H9 (cell line): ENCODE results near the gene STK10. TPM values are rescaled to one million over a fixed set of nuclear protein-coding genes. Genes with fewer than 3 reads are reported as not detected.
A peak's percentile ranks its signal among the peaks of the same experiment; 100 is the strongest.

Source experiments
- DNase-seq: peaks from one replicate; pipeline ENCODE4 v3.0.0-alpha.2; 2017
- H2AFZ ChIP-seq: one replicate; pipeline ENCODE4 v1.6.1; 2013; ENCODE audit warnings: mild to moderate bottlenecking, low read length, control low read depth, moderate library complexity
- H2AK5ac ChIP-seq: 2 replicates; pipeline ENCODE4 v1.6.1; 2013; ENCODE audit warnings: low read length, control low read depth, mixed read lengths; ENCODE audit not compliant: insufficient read length
- H2BK120ac ChIP-seq: one replicate; pipeline ENCODE4 v1.6.1; 2013; ENCODE audit warnings: low read depth, mild to moderate bottlenecking, low read length, control low read depth, inconsistent platforms; ENCODE audit not compliant: poor library complexity, severe bottlenecking
- H2BK12ac ChIP-seq: 2 replicates; pipeline ENCODE4 v1.6.1; 2013; ENCODE audit warnings: low read length, control low read depth, mixed read lengths, low read depth; ENCODE audit not compliant: insufficient read length
- H2BK15ac ChIP-seq: 2 replicates; pipeline ENCODE4 v1.6.1; 2013; ENCODE audit warnings: low read depth, low read length, control low read depth
- H2BK20ac ChIP-seq: one replicate; pipeline ENCODE4 v1.6.1; 2013; ENCODE audit warnings: low read depth, mild to moderate bottlenecking, low read length, control low read depth, inconsistent platforms; ENCODE audit not compliant: poor library complexity, severe bottlenecking
- H2BK5ac ChIP-seq: 2 replicates; pipeline ENCODE4 v1.6.1; 2013; ENCODE audit warnings: low read length, control low read depth, mixed read lengths; ENCODE audit not compliant: insufficient read length
- H3K14ac ChIP-seq: 2 replicates; pipeline ENCODE4 v1.6.1; 2013; ENCODE audit warnings: low read length, control low read depth; ENCODE audit not compliant: insufficient read depth
- H3K18ac ChIP-seq: 2 replicates; pipeline ENCODE4 v1.6.1; 2013; ENCODE audit warnings: low read depth, mild to moderate bottlenecking, mixed read lengths, low read length, control low read depth; ENCODE audit not compliant: insufficient read length
- H3K23ac ChIP-seq: 2 replicates; pipeline ENCODE4 v1.6.1; 2013; ENCODE audit warnings: low read length, control low read depth, mixed read lengths, low read depth; ENCODE audit not compliant: insufficient read length
- H3K23me2 ChIP-seq: 2 replicates; pipeline ENCODE4 v1.6.1; 2013; ENCODE audit warnings: low read depth, mild to moderate bottlenecking, mixed read lengths, low read length, control low read depth; ENCODE audit not compliant: insufficient read length, poor library complexity, severe bottlenecking
- H3K27ac ChIP-seq: 2 replicates; pipeline ENCODE4 v1.5.1; 2013; ENCODE audit warnings: low read length, control low read depth, mixed read lengths, low read depth; ENCODE audit not compliant: insufficient read length
- H3K27me3 ChIP-seq: 2 replicates; pipeline ENCODE4 v1.6.1; 2013; ENCODE audit warnings: low read length, control low read depth, inconsistent platforms; ENCODE audit not compliant: insufficient read depth
- H3K4ac ChIP-seq: 2 replicates; pipeline ENCODE4 v1.6.1; 2013; ENCODE audit warnings: low read depth, mild to moderate bottlenecking, control low read depth, inconsistent platforms, low read length, moderate library complexity
- H3K4me1 ChIP-seq: 2 replicates; pipeline ENCODE4 v1.6.1; 2013; ENCODE audit warnings: low read length, control low read depth, inconsistent platforms; ENCODE audit not compliant: insufficient read depth
- H3K4me2 ChIP-seq: 2 replicates; pipeline ENCODE4 v1.6.1; 2013; ENCODE audit warnings: low read length, control low read depth, mixed read lengths; ENCODE audit not compliant: insufficient read length, insufficient read depth
- H3K56ac ChIP-seq: 2 replicates; pipeline ENCODE4 v1.6.1; 2013; ENCODE audit warnings: low read depth, mild to moderate bottlenecking, mixed read lengths, low read length, control low read depth; ENCODE audit not compliant: insufficient read length
- H3K79me1 ChIP-seq: 2 replicates; pipeline ENCODE4 v1.6.1; 2013; ENCODE audit warnings: low read depth, mild to moderate bottlenecking, moderate library complexity, low read length, control low read depth, inconsistent platforms; ENCODE audit not compliant: insufficient read depth, poor library complexity, severe bottlenecking
- H3K79me2 ChIP-seq: 2 replicates; pipeline ENCODE4 v1.6.1; 2013; ENCODE audit warnings: low read length, control low read depth, inconsistent platforms; ENCODE audit not compliant: insufficient read depth
- H3K9ac ChIP-seq: 2 replicates; pipeline ENCODE4 v1.6.1; 2013; ENCODE audit warnings: low read length, control low read depth, mixed read lengths; ENCODE audit not compliant: insufficient read length; ENCODE audit errors: extremely low read depth
- H3K9me3 ChIP-seq: one replicate; pipeline ENCODE4 v1.6.1; 2013; ENCODE audit warnings: low read depth, low read length, inconsistent platforms; ENCODE audit not compliant: control insufficient read depth
- H3T11ph ChIP-seq: one replicate; pipeline ENCODE4 v1.6.1; 2013; ENCODE audit warnings: mild to moderate bottlenecking, low read length, control low read depth, inconsistent platforms
- H4K20me1 ChIP-seq: one replicate; pipeline ENCODE4 v1.6.1; 2013; ENCODE audit not compliant: control insufficient read depth, insufficient read length, insufficient read depth
- H4K5ac ChIP-seq: 2 replicates; pipeline ENCODE4 v1.6.1; 2013; ENCODE audit warnings: low read depth, mild to moderate bottlenecking, mixed read lengths, low read length, control low read depth; ENCODE audit not compliant: insufficient read length
- H4K8ac ChIP-seq: replicated peaks from 2 replicates; pipeline ENCODE4 v1.6.1; 2013; ENCODE audit warnings: low read length, control low read depth, mixed read lengths, low read depth; ENCODE audit not compliant: insufficient read length
- H4K91ac ChIP-seq: 2 replicates; pipeline ENCODE4 v1.6.1; 2013; ENCODE audit warnings: low read depth, mild to moderate bottlenecking, moderate library complexity, mixed read lengths, low read length, control low read depth; ENCODE audit not compliant: insufficient read length
- H3K27ac Mint-ChIP-seq, 3 experiments: 2 replicates in 2 of 3; 3 replicates in 1 of 3; pipeline ENCODE4 v1.8.0; 2020 to 2021; ENCODE audit warnings: mixed read lengths in 3 of 3, mild to moderate bottlenecking in 1 of 3, moderate library complexity in 1 of 3
- H3K27me3 Mint-ChIP-seq: 2 replicates; pipeline ENCODE4 v1.8.0; 2021; ENCODE audit warnings: low read depth, mild to moderate bottlenecking, moderate library complexity, mixed read lengths
- H3K36me3 Mint-ChIP-seq, 3 experiments: 2 replicates in 2 of 3; 3 replicates in 1 of 3; pipeline ENCODE4 v1.8.0; 2020 to 2021; ENCODE audit warnings: low read depth in 3 of 3, mixed read lengths in 3 of 3; ENCODE audit not compliant: insufficient read depth in 1 of 3
- H3K4me1 Mint-ChIP-seq, 2 experiments: 2 replicates each; pipeline ENCODE4 v1.8.0; 2020; ENCODE audit warnings: mixed read lengths in 2 of 2
- H3K4me3 Mint-ChIP-seq, 2 experiments: 2 replicates in 1 of 2; 3 replicates in 1 of 2; pipeline ENCODE4 v1.8.0; 2020 to 2021; ENCODE audit warnings: mild to moderate bottlenecking in 2 of 2, mixed read lengths in 2 of 2, moderate library complexity in 1 of 2
- H3K9me3 Mint-ChIP-seq, 2 experiments: 2 replicates in 1 of 2; 3 replicates in 1 of 2; pipeline ENCODE4 v1.8.0; 2020; ENCODE audit warnings: mild to moderate bottlenecking in 2 of 2, mixed read lengths in 2 of 2, moderate library complexity in 1 of 2
- WGBS: extraction: QIAGEN DNeasy Blood & Tissue Kit; methylation state at CpG from one replicate; pipeline ENCODE4 v1.1.7; 2013; ENCODE audit warnings: missing lambda C conversion rate, low lambda C conversion rate, mixed read lengths; ENCODE audit not compliant: insufficient read length; ENCODE audit errors: extremely low coverage; 5-methylcytosine and 5-hydroxymethylcytosine counted together
- total RNA-seq: library from RNA; stranded (reverse); gene quantifications from 2 replicates; pipeline ENCODE4 v1.2.1, GENCODE V29; 2021
- TF ChIP-seq, protein P1 (sequence below): fragments of 200-600 bp; sonication (generic); conservative IDR thresholded peaks from 3 replicates; pipeline ENCODE4 v1.8.0; 2021; ENCODE audit warnings: antibody characterized with exemption, mild to moderate bottlenecking

Gene STK10
- total RNA-seq, 1 experiment from 2014 or later, result 14.6 TPM

GRCh38 chr5:172009536-172010270 is 178.3 kb downstream of the STK10 start:
- H3K23me2 ChIP-seq, result peaks cover 15% of the 10 kb centered on the region
- H3K79me2 ChIP-seq, result peaks cover 10% of the 10 kb centered on the region; the same call in 1 of the 2 replicates
- Mint-ChIP-seq H3K36me3 (peaks cover 0 to 13% (median 12%) of the 10 kb centered on the region in 3 experiments; a peak in 6 of 7 replicates), H3K27me3 (no peaks in the 10 kb centered on the region), H3K9me3 (no peaks in the 10 kb centered on the region), H3K4me3 (peak overlapping the region in 1 of 2 experiments; percentile 94; a peak in 3 of 5 replicates), H3K4me1 (peaks cover 39 to 43% of the 10 kb centered on the region in 2 experiments), H3K27ac (peak overlapping the region in 2 of 3 experiments; percentile 85 to 99; a peak in 5 of 7 replicates)
- no peak overlapping the region for H4K8ac ChIP-seq
- H3K27ac ChIP-seq, result peak overlapping the region; percentile 75
- no peak overlapping the region for H3K18ac ChIP-seq
- H3K23ac ChIP-seq, result no peak overlapping the region
- no peak overlapping the region for H2BK120ac ChIP-seq
- no peak overlapping the region for H2BK5ac ChIP-seq
- peaks cover 11% of the 10 kb centered on the region for H3K4me1 ChIP-seq
- H2AFZ ChIP-seq, result no peak overlapping the region
- H4K5ac ChIP-seq, result no peak overlapping the region
- no peaks in the 10 kb centered on the region for H3K79me1 ChIP-seq
- WGBS, result no CpG with 5 or more reads among the region's 5 CpGs
- H3K9ac ChIP-seq, result no peak overlapping the region
- no peak overlapping the region for H2BK15ac ChIP-seq
- no peaks in the 10 kb centered on the region for H3K27me3 ChIP-seq
- no peak overlapping the region for H3K4ac ChIP-seq
- H4K91ac ChIP-seq, result no peak overlapping the region
- H3K14ac ChIP-seq, result no peak overlapping the region
- no peak overlapping the region for H2BK12ac ChIP-seq
- H3K56ac ChIP-seq, result no peak overlapping the region
- H2BK20ac ChIP-seq, result no peak overlapping the region
- H4K20me1 ChIP-seq, result no peaks in the 10 kb centered on the region
- peak overlapping the region; percentile 90 for H3K4me2 ChIP-seq
- no peak for DNase-seq
- no peak overlapping the region for H2AK5ac ChIP-seq
- H3K9me3 ChIP-seq, result no peaks in the 10 kb centered on the region
- TF ChIP-seq, protein P1, sequence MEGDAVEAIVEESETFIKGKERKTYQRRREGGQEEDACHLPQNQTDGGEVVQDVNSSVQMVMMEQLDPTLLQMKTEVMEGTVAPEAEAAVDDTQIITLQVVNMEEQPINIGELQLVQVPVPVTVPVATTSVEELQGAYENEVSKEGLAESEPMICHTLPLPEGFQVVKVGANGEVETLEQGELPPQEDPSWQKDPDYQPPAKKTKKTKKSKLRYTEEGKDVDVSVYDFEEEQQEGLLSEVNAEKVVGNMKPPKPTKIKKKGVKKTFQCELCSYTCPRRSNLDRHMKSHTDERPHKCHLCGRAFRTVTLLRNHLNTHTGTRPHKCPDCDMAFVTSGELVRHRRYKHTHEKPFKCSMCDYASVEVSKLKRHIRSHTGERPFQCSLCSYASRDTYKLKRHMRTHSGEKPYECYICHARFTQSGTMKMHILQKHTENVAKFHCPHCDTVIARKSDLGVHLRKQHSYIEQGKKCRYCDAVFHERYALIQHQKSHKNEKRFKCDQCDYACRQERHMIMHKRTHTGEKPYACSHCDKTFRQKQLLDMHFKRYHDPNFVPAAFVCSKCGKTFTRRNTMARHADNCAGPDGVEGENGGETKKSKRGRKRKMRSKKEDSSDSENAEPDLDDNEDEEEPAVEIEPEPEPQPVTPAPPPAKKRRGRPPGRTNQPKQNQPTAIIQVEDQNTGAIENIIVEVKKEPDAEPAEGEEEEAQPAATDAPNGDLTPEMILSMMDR, result no peak
- H3T11ph ChIP-seq, result no peak overlapping the region
